ENCODE data around the gene YPEL4.
A peak's percentile ranks its signal among the peaks of the same experiment; 100 is the strongest.

Gene YPEL4

DNA sequence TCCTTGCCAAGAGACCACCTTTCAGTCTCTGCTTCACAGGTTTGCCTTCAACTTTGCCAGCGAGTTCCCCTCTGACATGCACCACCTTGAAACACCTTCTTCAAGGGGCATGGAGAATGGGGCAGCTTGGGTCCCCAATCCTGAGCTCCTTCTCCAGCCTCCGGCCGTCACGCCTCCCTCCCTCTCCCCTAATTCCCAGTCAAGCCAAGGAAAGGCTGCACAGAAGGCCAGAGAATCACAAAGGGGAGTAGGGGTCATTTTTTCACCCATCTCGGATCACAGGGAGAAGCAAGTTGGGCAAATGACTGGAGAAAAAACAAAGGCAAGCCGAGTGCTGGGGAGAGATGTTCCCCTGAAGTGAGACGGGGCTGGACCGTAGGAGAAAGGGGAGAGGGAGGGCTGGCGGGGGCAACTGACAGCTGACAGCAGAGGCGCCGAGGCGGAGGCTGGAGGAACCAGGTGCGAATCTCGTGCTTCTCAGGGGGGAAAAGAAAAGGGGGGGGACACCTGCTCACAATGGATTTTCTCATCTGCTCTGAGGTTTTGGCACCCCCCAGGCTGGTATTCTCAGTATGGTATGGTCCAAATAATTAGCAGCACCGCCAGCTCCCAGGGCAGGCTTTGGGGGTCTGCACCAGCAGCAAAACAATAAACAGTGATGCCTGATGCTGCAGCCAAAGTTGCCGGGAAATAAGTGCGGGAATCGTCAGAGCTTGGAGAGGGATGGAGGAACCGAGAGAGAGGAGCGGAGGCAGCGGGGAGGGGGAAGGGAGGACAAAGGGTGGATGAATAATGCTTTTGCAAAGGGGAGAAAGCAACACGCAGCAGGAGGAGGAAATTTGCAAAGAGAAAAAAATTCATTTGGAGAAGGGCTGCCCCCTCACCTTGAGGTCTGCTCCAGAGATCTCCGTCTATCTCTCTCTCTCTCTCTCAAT is 644 bp downstream of the YPEL4 start:
- no peak for DNase-seq

DNA sequence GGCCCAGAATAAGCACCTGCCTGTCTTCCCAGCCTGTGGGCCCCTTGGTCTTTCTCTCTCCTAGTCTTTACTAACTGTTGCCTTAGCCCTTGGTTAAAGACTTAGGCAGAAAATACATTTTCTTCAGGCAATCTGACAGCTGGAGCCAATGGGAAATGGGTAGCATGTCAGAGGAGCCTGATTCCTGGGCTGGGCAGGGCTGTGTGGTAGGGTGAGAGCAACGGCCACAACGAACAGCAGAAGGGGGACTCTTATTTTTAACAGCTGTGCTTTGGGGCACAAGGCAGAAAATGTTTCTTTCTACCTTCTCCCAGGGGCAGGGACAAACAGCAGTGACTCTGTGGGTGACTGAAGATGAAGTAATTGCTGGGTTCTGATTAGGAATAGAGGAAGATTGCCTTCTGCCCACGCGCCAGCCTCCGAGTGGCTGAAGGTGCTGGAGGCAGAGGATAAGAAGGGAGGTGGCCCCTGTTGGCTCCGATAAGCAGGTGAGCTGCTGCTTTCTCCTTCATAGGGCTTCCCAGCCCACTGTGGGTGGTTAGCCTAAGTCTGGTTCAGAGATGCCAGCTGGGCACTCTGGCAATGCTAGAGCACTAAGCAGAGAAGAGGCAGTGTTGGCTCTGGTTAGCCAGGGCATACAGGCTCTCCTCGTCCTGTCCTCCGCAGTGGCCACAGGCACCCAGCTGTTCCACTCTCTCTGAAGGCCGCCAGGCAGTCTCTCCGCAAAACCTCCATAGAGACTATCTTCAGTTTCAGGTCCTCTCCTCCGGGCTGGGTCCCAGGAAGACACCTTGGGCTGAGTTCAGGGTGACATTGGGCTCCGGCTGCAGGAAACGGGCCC is 1.5 kb downstream of the YPEL4 start:
- no peak for DNase-seq

DNA sequence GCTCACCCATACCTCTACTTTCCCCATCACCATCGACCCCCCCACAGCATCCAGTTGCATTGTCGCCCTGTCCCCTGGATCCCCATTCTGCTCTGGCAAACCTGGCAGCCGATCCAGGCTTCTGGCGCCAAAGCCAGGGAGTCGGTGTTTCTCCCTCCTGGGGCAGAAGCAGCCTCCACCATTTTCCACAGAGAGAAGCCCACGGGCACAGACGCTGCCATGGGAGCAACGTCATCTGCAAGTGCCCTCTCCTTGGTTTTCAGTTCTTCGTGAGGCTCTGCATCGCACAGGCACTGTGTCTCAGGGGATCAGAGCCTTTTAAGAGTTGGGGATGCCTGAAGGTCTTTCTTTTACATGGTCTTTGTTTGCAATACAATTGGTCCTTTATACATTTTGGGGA is 2.3 kb downstream of the YPEL4 start:
- DNase-seq, result no peak

DNA sequence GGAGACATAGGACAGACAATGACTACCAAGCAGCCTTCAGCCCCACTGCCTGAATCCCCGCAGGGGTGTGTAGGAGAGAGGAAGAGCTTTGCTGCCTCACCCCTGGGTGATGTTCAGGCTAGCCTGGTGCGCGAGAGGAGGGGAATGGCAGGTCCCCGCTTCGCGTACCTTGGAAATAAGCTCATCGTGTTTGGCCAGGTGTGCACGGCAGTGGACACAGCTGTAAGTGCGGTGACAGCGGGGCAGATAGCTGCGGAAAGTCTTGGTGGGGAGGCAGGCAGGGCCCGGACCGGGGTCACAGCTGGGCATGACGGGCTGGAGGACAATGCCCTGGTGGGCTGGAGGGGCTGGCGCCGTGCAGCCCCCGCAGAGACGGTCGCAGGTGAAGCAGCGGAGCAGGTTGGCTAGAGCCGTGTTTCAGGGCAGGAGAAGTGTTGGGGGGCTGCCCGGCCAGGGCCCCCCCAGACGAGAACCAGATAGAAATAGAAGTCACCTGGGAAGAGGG is 2.9 kb downstream of the YPEL4 start:
- no peak for DNase-seq

DNA sequence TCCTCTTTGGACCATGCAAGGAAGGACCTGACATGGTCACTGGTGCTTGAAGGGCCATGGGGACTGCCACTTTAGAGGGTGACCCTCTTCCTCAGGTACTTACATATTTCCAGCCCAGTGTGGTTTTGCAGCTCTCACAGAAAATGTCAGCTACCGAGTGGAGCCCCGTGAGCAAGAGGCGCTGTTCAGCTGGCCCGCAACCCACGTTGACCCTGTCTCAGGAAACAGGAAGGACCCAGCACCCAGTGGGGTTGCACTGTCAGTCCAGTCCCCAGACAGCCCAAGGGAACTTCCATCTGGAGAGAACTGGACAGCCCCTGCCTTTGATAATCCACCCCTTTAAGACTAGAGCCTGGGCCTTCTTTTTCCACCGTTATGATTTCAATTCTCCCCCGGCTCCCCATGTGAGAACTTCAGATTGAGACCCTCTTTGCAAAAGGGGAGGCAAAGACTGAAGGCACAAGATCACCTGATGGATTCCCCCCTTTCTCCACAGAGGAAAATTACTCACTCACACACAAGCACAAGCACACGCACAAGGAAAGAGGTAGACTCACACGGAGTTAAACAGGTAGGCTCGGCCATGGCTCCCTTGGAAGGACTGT is 3.4 kb downstream of the YPEL4 start:
- no peak for DNase-seq

DNA sequence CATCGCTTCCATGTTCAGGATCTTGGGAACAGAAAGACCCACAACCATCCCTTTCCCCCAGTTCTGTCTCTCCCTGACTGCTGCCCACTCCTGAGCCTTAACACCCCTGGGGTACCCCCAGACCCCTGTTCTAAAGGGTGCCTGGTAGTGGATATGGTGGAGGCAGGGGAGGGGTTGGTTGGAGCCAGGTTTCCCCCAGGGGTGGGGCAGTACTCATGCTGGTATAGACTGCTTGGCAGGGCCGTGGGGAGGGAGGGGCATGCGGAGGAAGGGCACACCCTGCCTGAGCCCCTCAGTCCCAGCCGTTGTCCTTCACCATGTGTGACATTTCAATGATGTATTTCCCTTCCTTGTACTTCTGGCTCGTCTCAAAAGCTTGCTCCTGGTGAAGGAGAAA is 4.0 kb downstream of the YPEL4 start:
- no peak for DNase-seq

DNA sequence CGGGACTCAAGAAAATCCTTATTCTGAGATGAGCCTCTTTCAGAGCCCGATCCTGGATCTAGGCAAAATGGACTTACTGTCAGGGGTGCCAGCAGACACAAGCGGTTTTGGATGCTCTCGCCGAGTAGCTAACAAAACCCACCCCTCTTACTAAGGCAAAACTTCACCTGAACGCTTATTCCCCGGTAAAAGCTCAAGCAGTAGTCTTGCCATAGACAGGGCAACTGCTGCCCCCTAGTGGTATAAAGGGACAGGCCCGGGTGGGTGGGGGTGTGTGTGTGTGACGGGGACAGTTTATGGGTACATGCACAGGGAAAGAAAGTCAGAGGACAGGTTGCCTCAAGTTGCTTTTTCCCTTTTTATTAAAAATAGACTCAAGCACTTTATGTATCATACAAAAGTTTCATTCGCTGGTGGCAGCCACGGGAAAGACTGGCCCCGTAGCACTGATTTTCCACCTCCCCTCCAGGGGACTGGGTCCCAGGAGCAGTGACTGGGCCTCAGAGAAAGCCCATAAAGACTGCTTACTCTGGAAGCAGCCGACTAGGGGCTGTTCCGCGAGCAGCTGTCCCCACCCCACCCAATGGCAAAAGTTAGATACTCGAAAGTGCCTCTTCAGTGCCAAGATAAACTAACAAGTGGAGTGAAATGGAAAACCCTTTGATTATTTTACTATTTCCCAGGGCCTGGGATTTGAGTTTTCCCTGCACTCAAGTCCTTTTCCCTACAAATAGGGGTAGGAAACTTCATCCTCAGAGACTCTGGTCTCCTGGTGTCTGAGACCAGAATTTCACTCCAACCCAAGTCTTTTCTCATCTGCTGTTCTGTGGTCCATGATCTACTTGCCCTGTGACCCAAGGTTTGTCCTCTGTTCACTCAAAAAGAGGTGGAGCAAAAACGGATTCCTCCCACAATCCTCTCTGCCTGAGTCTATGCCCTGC is 4.7 kb downstream of the YPEL4 start:
- DNase-seq, result peak; percentile 63 to 79

DNA sequence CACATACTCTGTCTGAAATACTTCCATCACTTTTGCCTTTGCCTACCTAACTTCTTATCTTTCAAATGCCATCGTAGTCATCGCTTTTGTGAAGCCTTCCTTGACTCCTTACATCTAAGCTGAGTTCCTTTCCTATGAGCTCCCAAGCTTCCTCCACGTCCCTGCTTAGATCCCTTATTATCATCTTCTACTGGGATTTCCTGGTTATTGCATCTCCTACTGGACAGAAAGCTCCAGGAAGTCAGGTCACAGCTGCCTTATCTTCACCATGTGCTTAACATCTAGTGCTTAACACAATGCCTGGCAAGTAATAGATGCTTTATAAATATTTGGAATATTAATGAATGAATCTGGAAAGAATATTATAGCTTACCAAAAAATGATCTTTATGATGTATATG is 5.9 kb downstream of the YPEL4 start:
- no peak for DNase-seq

DNA sequence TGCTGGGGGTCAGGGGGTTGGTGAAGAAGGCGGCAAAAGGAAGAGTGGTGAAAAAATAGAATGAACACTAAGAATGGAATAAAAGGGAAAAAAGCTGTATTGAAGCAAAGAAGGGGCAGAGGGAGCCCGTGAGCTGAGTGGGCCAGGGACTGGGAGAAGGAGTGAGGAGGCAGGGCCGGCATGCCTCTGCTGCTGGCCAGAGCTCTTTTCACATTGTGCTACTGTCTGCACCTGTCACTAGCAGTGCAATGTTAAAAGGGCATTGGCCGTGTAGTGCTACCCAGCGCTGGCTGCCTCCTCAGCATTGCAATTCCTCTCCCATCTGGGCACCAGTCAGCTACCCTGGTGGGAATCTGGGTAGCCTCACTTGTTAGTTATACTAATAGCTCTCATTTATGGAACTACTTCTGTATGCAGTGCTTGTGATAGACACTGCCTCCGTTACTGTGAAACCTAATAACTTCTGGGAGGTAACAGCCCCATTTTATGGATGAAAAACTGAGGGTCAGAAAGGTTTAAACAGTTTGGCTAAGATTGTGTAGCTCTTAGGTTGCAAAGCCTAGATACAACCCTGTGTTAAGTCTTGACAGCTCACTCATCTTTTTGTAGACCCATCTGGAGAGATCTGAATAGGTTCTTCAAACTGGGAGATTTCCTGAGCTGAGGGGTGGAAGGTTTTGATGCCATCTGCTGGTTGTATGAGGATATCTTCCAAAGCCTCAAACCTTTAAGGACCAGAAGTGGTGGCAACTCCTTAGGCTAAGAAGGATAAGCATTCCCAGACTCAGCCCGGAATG is 8.5 kb downstream of the YPEL4 start:
- DNase-seq, result peak in 1 of 2 experiments; percentile 20

DNA sequence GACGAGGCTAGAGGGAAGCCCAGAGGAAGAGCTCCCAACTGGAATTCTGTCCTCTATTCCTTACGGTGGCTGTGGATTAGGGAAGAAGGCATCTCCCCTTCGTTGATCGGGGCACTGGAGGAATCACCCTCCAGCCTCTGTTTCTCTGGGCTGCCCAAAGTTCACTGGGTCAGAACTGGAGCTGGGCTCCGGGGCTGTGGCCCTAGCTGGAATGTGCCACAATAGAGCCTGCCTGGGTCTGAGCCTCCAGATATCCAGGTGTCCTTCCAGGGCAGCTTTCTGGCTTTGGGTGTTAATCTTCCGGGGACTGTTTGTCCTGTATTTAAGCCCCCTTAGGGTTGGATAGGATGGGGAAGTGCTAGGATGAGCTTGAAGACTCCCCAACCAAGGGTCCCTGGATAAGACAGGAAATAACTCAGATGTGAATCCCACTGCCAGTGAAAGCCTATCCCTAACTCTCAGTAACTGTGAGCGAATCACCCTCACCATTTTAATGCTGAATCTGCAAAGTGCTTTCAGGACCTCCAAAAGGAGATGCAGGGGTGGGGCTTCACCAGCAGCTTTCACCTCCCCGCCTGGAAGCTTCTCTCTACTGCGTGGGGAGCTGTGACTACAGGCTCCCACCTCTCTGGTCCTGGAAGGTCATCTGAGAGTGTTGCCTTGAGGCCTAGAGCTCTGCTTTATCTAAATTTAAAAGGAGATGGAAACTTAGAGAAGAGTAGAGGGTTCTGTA is 9.5 kb downstream of the YPEL4 start:
- no peak for DNase-seq

DNA sequence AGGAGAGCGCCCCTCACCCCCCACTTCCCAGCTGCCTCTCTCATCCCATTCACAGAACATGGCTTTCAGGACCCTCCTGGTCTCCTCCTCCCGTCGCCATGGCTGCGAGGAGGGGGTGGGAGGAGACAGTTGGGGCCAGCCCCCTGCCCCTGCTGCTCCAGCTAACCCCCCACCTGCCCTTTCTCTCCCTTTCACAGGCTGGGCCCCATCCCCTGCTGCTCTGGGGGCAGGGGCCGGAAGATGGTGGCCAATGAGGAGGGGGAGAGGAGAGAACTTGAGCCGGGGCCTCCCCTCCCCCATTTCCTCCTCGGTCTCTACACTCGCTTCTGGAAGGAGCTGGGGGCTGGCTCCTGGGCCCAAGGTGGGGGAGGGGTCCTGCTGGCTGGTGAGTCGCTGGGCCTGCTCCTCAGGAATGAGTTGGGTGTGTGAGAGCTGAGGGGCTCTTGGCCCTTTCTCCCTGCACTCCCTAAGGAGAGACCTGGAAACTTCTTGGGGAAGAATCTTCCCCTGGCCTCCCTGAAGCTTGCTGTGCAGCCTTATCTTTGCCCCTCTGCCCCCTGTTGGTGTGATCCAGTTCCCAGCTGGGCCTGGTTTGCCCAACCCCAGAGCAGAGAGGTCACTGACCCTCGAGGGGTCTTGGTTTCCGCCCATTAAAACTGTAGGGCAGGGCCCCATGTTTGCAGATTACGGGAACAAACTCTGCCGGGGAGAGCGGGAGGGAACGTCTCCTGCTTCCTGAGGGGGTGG is 10.2 kb downstream of the YPEL4 start:
- DNase-seq, result no peak

DNA sequence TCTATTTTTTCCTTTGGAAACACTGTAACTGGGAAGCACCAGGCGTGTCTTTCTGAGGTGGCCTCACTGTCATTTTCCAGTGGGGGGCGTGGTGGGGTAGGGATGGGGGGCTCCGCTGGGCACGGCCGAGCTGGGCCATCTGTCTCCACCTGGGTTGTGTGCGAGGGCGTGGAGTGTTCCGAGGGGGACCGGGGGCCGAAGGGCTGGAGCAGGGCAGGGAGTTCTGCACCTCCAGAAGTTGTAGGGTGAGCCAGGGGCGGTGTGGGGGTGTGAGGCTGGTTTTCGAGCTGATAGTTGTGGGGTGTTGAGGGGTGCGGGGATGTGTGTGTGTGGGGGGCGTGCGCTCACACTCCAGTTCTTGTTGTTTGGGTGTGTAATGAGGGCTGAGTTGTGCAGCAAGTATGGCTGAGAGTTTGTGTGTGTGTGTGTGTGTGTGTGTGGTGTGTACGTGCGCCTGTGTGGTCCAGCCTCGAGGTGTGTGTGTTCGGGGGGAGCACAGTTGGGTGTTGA is 10.8 kb downstream of the YPEL4 start:
- DNase-seq, result no peak

DNA sequence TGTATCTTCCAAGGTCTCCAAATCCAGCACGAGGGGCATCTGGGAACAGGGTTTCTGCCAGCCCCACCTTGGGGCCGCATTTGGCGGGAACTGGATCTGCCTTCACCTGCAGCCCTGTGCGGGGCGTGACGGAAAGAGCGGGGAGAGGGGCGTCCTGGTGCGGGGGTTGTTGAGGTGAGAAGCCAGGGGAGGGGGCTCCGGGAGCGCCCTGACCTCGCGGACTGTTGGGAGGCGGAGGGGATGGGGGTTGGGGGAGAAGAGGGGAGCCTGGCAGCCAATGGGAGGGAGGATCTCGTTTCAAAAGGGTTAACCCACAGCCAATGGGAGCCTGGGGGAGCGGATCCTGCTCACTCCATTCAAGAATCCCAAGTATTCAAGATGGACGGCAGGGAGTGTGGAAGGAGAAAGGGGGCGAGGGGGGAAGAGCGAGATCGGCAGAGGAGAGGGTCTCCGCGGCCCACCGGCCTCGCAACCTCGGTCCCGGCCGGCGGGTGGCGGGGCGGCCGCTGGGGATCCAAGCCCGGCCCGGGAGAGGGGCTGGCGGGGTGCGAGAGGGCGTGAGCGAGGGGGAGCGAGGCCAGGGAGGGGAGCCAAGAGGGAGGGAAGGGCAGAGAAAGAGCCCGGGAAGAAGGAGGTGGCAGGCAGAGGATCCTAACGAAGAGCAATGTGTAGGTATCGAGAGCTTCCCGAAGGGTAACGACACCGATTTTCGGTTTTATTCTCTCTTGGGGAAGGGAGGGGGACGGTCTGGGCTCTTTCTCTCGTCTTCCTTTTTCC is 11.5 kb downstream of the YPEL4 start:
- DNase-seq, result peak; percentile 80

DNA sequence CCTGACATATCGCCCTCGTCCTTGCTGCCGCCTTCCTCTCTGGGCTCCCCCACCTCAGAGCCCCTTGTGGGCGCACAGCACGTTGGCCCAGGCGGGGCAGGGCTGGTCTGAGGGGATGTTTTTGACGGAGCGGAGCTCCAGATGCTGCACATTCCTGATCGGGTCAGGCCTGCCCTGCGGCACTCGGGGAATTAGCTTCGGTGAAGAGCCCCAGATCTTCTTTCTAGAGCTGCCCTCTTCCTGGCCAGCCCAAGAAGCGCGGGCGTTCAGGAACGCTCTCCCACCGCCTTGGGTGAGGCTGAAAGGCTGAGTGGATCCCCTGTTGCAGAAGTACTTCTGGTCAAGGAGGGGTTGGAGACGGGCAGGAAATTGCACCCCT is 12.1 kb downstream of the YPEL4 start:
- DNase-seq, result no peak

DNA sequence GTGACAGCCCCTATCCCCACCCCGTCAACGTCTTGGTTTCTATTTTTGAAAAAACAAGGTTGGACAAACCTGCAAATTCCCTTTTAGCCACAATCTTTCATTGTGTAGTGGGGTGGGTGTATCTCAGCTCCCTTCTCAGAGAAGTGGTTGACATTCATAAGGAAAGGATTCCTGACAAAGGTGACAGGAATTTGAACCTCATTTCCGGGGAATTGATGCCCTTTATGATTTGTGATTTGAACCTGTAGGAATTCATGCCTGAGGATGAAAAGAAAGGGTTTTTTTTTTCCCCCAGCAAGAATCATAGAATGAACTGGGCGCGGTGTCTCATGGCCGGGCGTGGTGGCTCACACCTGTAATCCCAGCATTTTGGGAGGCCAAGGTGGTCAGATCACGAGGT is 14.5 kb downstream of the YPEL4 start:
- DNase-seq, result no peak

DNA sequence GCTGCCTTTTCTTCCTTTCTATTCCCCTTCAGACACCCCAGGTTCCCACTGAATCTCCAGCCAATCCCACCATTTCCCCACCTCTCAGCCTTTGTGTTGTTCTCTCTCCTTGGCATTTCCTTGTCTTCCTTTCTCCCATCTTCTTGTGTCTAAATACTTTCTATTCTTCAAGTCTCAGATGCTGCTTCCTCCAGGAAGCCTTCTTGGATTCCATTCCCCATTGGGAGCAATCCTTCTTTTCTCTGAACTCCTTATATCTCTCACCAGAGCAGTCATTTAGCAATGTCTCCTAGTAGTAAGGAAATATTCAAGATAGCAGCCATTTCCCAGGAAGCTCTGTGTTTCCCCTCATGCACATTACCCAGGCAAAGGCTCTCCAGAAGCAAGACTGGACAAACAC is 15.4 kb downstream of the YPEL4 start:
- no peak for DNase-seq

DNA sequence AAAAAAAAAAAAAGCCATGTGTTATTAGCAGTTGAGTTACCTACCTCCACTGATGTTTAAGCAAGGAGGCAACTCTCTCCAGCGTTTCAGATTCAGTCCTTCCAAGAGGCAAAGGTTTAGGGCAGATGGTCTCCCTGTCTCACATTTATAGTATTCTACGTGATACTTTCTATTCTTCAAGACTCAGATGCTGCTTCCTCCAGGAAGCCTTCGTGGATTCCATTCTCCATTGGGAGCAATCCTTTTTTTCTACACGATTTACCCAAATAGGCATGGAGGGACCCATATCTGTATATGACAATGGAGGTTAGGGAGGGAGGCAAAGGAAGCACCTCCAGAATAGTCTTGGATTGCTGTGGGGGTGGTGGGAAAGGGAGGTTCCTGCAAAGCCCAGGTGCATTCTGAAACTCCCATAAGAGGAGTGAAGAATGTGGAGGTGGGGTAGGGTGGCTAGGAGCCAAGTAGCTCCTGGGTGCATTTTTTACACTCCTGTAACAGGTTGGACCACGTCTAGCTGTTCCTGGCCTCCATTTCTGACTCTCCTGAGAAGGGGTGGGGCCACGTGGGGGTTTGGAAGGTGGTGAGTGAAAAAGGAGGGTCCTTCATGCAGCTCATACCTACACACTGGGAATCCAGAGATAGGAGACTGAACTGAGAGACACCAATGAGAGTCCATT is 16.2 kb downstream of the YPEL4 start:
- DNase-seq, result no peak

DNA sequence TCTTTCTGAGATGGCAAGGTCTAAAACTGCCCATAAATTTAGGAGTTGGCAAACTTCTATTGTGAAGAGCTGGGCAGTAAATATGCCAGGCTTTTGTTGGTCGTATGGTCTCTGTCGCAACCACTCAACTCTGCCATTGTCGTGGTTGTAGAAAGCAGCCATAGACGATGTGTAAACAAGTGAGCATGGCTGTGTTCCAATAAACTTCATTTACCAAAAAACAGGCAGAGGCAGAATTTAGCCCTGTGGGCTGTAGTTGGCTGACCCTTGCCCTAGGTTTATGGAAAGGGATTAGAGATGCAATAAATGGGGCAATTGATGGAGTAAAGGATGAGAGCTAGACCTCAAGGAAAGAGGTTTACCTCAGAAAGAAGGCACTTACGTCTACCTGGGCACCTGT is 17.6 kb downstream of the YPEL4 start:
- no peak for DNase-seq

All from NCI-H1930 (cell line).